ENCODE results near the gene FAM171A2. TPM values are rescaled to one million over a fixed set of nuclear protein-coding genes. Genes with fewer than 3 reads are reported as not detected.
A peak's percentile ranks its signal among the peaks of the same experiment; 100 is the strongest.

FAM171A2 gene
- total and polyA plus RNA-seq, 2 donors (not counting 1 experiment from before 2014, with no cell fraction given): 1.7 to 5.0 TPM

DNA sequence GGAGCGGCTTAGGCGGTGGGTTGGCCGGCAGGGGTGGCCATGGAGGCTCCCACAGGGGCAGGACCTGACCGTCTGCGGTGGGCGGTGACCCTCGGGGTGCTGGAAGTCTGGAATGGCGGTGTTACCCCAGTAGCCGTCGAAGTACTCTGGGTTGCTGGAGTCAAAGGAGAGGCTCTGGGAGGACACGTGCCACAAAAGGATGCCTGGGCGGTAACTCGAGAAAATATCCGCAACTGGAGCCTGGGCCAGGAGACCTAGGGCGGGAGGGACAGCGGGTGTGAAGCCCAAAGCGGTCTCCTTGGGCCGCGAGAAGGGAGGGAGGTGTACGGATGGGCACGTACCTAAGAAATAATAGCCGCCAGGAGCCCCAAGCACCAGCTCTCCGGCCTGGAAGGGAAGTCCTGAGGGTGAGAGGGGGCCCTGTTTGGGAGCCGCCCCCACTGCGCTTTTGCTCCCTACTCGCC lies 21.2 kb upstream of the FAM171A2 start:
- DNase-seq (ENCODE audit: low read depth in 2 of 2): no peak
- H3K4me1 ChIP-seq (ENCODE audit: control insufficient read depth, extremely low read depth, insufficient read depth, low read length): peaks cover 5% of the 10 kb centered on the region
- H3K36me3 ChIP-seq (ENCODE audit: control insufficient read depth, insufficient read depth, low read length): no peaks in the 10 kb centered on the region
- H3K9ac ChIP-seq (ENCODE audit: insufficient read depth, low read length): no peak overlapping the region
- peak overlapping the region; percentile 23 to 60 (median 43) for H3K4me3 ChIP-seq (replicated peaks in 1 of 4; ENCODE audit: control extremely low read depth in 1 of 4, insufficient read depth in 1 of 4, low read depth in 3 of 4, low read length in 4 of 4)
- TF ChIP-seq, protein P1, sequence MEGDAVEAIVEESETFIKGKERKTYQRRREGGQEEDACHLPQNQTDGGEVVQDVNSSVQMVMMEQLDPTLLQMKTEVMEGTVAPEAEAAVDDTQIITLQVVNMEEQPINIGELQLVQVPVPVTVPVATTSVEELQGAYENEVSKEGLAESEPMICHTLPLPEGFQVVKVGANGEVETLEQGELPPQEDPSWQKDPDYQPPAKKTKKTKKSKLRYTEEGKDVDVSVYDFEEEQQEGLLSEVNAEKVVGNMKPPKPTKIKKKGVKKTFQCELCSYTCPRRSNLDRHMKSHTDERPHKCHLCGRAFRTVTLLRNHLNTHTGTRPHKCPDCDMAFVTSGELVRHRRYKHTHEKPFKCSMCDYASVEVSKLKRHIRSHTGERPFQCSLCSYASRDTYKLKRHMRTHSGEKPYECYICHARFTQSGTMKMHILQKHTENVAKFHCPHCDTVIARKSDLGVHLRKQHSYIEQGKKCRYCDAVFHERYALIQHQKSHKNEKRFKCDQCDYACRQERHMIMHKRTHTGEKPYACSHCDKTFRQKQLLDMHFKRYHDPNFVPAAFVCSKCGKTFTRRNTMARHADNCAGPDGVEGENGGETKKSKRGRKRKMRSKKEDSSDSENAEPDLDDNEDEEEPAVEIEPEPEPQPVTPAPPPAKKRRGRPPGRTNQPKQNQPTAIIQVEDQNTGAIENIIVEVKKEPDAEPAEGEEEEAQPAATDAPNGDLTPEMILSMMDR (conservative IDR thresholded peaks at IDR 0.05 in 1 of 2, IDR thresholded peaks at IDR 0.05 in 1 of 2; ENCODE audit: low read depth in 1 of 2, low read length in 2 of 2): no peak
- TF ChIP-seq EZH2 (IDR thresholded peaks at IDR 0.05; ENCODE audit: low read length, missing control alignments): no peak
- H3K79me2 ChIP-seq (ENCODE audit: control insufficient read depth, insufficient read depth, low read length): no peaks in the 10 kb centered on the region
- no peaks in the 10 kb centered on the region for H4K20me1 ChIP-seq (ENCODE audit: control insufficient read depth, extremely low read depth, insufficient read depth, low read length)
- peak overlapping the region; percentile 68 for H2AFZ ChIP-seq (ENCODE audit: low read length)
- peaks cover 29% of the 10 kb centered on the region for H3K27me3 ChIP-seq (ENCODE audit: control insufficient read depth, insufficient read depth, low read length)
- no peaks in the 10 kb centered on the region for H3K9me3 ChIP-seq (ENCODE audit: control insufficient read depth, insufficient read depth, low read depth, low read length)
- no peak overlapping the region for H3K27ac ChIP-seq (ENCODE audit: insufficient read depth, low read length)
- peak overlapping the region; percentile 71 for H3K4me2 ChIP-seq (ENCODE audit: extremely low read depth, insufficient read depth, low read length)

DNA sequence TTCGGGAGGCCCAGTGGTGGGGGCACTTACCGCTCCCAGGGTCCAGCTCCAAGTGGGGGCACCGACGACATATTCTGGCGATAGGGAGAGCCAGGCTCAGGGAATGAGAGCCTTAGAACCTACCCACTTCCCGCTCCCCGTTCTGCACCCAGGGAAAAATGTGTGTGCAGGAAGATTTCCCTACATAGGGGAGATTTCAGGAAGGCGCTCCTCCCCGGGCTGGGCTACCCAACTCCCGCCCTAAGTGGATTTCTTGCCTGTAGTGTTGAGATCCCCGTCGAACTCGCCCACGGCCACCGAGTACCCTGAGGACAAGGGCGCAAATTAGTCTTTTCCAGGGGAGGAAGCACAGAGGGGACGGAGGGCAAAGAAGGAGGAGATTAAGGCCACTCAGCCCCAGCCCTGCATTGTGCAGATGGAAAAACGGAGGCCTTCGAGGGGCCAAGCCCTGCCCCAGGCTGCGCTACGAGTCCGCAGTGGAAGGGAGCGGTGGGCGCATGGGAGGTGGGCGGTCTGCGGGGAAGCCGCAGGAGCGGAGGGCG lies 20.7 kb upstream of the FAM171A2 start:
- H3K4me2 ChIP-seq (ENCODE audit: extremely low read depth, insufficient read depth, low read length): peak overlapping the region; percentile 71
- peaks cover 5% of the 10 kb centered on the region for H3K4me1 ChIP-seq (ENCODE audit: control insufficient read depth, extremely low read depth, insufficient read depth, low read length)
- no peaks in the 10 kb centered on the region for H3K36me3 ChIP-seq (ENCODE audit: control insufficient read depth, insufficient read depth, low read length)
- peaks cover 29% of the 10 kb centered on the region for H3K27me3 ChIP-seq (ENCODE audit: control insufficient read depth, insufficient read depth, low read length)
- no peak overlapping the region for H3K4me3 ChIP-seq (replicated peaks in 1 of 4; ENCODE audit: control extremely low read depth in 1 of 4, insufficient read depth in 1 of 4, low read depth in 3 of 4, low read length in 4 of 4)
- no peaks in the 10 kb centered on the region for H3K79me2 ChIP-seq (ENCODE audit: control insufficient read depth, insufficient read depth, low read length)
- no peaks in the 10 kb centered on the region for H4K20me1 ChIP-seq (ENCODE audit: control insufficient read depth, extremely low read depth, insufficient read depth, low read length)
- TF ChIP-seq, protein P1 (conservative IDR thresholded peaks at IDR 0.05 in 1 of 2, IDR thresholded peaks at IDR 0.05 in 1 of 2; ENCODE audit: low read depth in 1 of 2, low read length in 2 of 2): no peak
- no peak overlapping the region for H3K27ac ChIP-seq (ENCODE audit: insufficient read depth, low read length)
- no peak overlapping the region for H2AFZ ChIP-seq (ENCODE audit: low read length)
- H3K9ac ChIP-seq (ENCODE audit: insufficient read depth, low read length): no peak overlapping the region
- H3K9me3 ChIP-seq (ENCODE audit: control insufficient read depth, insufficient read depth, low read depth, low read length): no peaks in the 10 kb centered on the region
- no peak for DNase-seq (ENCODE audit: low read depth in 2 of 2)

DNA sequence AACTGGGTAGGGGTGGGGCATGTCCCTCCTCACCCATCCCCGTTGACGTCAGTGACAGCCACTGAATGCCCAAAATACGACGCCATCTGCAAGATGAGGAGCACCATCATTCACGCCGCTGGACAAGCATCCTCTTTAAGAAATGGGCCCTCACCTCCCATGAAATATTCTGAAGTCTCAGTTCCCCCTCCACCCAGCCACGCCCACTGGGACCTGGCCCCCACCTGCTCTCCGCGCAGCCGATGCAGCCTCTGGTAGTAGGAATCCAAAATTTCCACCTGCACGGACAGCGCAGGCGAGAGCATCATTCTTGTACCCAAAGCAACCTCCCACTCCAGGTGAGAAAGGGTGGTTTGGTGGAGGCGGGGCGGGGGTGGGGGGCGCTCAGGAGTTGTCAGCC lies 20.2 kb upstream of the FAM171A2 start:
- Histone ChIP-seq H3K27me3 (ENCODE audit: control insufficient read depth, insufficient read depth, low read length) (peaks cover 29% of the 10 kb centered on the region), H3K4me1 (ENCODE audit: control insufficient read depth, extremely low read depth, insufficient read depth, low read length) (peaks cover 5% of the 10 kb centered on the region), H3K79me2 (ENCODE audit: control insufficient read depth, insufficient read depth, low read length) (no peaks in the 10 kb centered on the region), H3K9ac (ENCODE audit: insufficient read depth, low read length) (no peak overlapping the region), H3K4me2 (ENCODE audit: extremely low read depth, insufficient read depth, low read length) (no peak overlapping the region), H3K9me3 (ENCODE audit: control insufficient read depth, insufficient read depth, low read depth, low read length) (no peaks in the 10 kb centered on the region), H2AFZ (ENCODE audit: low read length) (no peak overlapping the region), H3K4me3 (replicated peaks in 1 of 4; ENCODE audit: control extremely low read depth in 1 of 4, insufficient read depth in 1 of 4, low read depth in 3 of 4, low read length in 4 of 4) (no peak overlapping the region), H4K20me1 (ENCODE audit: control insufficient read depth, extremely low read depth, insufficient read depth, low read length) (no peaks in the 10 kb centered on the region), H3K36me3 (ENCODE audit: control insufficient read depth, insufficient read depth, low read length) (no peaks in the 10 kb centered on the region), H3K27ac (ENCODE audit: insufficient read depth, low read length) (no peak overlapping the region)
- DNase-seq (ENCODE audit: low read depth in 2 of 2): no peak
- TF ChIP-seq EZH2 (IDR thresholded peaks at IDR 0.05; ENCODE audit: low read length, missing control alignments): no peak
- TF ChIP-seq, protein P1 (conservative IDR thresholded peaks at IDR 0.05 in 1 of 2, IDR thresholded peaks at IDR 0.05 in 1 of 2; ENCODE audit: low read depth in 1 of 2, low read length in 2 of 2): no peak

Data from fibroblast of lung (primary cell).